K562 (cell line): Measurements from ENCODE around the gene TTC28.

Experiments
- CREB1 ChIP-seq, 2 experiments: sonication (generic) in 1 of 2; formaldehyde crosslinking in 1 of 2; IDR thresholded peaks; 2 replicates each; pipeline versions ENCODE4 v1.6.1 to v1.8.0; 2012 to 2022; ENCODE audit warnings: inconsistent platforms in 1 of 2, mild to moderate bottlenecking in 1 of 2, missing genetic modification reagents in 1 of 2, moderate library complexity in 1 of 2
- CTCF ChIP-seq, 3 experiments: IDR thresholded peaks in 2 of 3; conservative IDR thresholded peaks in 1 of 3; 2 replicates each; pipeline ENCODE4 v1.5.1; 2011 to 2012; ENCODE audit warnings: low read length in 3 of 3, mild to moderate bottlenecking in 3 of 3, control low read depth in 2 of 3, improper control_type of control experiment in 1 of 3, inconsistent platforms in 1 of 3, low read depth in 1 of 3, mixed read lengths in 1 of 3, moderate library complexity in 1 of 3; ENCODE audit not compliant: insufficient read depth in 2 of 3
- PHB2 ChIP-seq: fragments of 450-650 bp; IDR thresholded peaks from 2 replicates; pipeline ENCODE4 v1.6.1; 2017; ENCODE audit warnings: low read depth
- POLR2A ChIP-seq: fragments of 450-650 bp; conservative IDR thresholded peaks from 2 replicates; pipeline ENCODE4 v1.6.1; 2016
- ZNF224 ChIP-seq: sonication (generic); formaldehyde crosslinking; IDR thresholded peaks from 2 replicates; pipeline ENCODE4 v1.8.0; 2022; ENCODE audit warnings: mild to moderate bottlenecking, missing genetic modification reagents

- TF ChIP-seq CREB1 (IDR thresholded peaks at IDR 0.05) (no peak), CREB1 (CRISPR knock-in tag; IDR thresholded peaks at IDR 0.05) (no peak), POLR2A (no peak), ZNF224 (CRISPR knock-in tag) (no peak), PHB2 (no peak), CTCF (IDR thresholded peaks at IDR 0.05 in 2 of 3, conservative IDR thresholded peaks at IDR 0.05 in 1 of 3; ENCODE audit: insufficient read depth in 2 of 3, low read depth in 1 of 3, low read length in 3 of 3) (no peak)
Measured at GRCh38 chr22:28333088-28333487, 346.6 kb downstream of the TTC28 start.
